Central memory CD8-positive, alpha-beta T cell (primary cell): ENCODE measurements around the gene UVSSA.
"Not testable (repeated sequence)": the region's sequence is repeated elsewhere in the genome, so short reads cannot be mapped to it uniquely, and the experiment has no call there.

Experiments
- ATAC-seq: fragments of 150-1000 bp; cut with Tn5 transposase; replicated peaks from 2 replicates; pipeline ENCODE4 v1.10.0; 2022; ENCODE audit warnings: mild to moderate bottlenecking, moderate FRiP score, moderate number of reproducible peaks; ENCODE audit not compliant: poor library complexity, severe bottlenecking; ENCODE audit errors: extremely low read depth
- DNase-seq, 2 donors: peaks; one replicate each; pipeline ENCODE4 v3.0.0; 2021; ENCODE audit warnings: low spot score in 2 of 2
- H3K27ac Mint-ChIP-seq: one replicate; pipeline ENCODE4 v1.8.0; 2022; ENCODE audit warnings: low read depth, mild to moderate bottlenecking, moderate library complexity, mixed read lengths
- H3K27me3 Mint-ChIP-seq: one replicate; pipeline ENCODE4 v1.8.0; 2022; ENCODE audit warnings: mixed read lengths
- H3K36me3 Mint-ChIP-seq: one replicate; pipeline ENCODE4 v1.8.0; 2022; ENCODE audit warnings: mild to moderate bottlenecking, moderate library complexity, mixed read lengths; ENCODE audit not compliant: insufficient read depth
- H3K4me1 Mint-ChIP-seq: one replicate; pipeline ENCODE4 v1.8.0; 2022; ENCODE audit warnings: mixed read lengths
- H3K4me3 Mint-ChIP-seq: one replicate; pipeline ENCODE4 v1.8.0; 2022; ENCODE audit warnings: mild to moderate bottlenecking, moderate library complexity, mixed read lengths
- H3K9me3 Mint-ChIP-seq: one replicate; pipeline ENCODE4 v1.8.0; 2022; ENCODE audit warnings: mixed read lengths

Gene UVSSA

GRCh38 chr4:1384675-1385372, 37.8 kb downstream of the UVSSA start:
- Mint-ChIP-seq H3K4me1 (no peaks in the 10 kb centered on the region), H3K36me3 (peaks cover 9% of the 10 kb centered on the region), H3K9me3 (peaks cover 6% of the 10 kb centered on the region), H3K27ac (no peak overlapping the region), H3K27me3 (no peaks in the 10 kb centered on the region), H3K4me3 (no peak overlapping the region)
- no peak for DNase-seq
- ATAC-seq = no peak

- Mint-ChIP-seq H3K4me1 (no peaks in the 10 kb centered on the region), H3K27ac (no peak overlapping the region), H3K9me3 (peaks cover 6% of the 10 kb centered on the region), H3K36me3 (peaks cover 9% of the 10 kb centered on the region), H3K4me3 (no peak overlapping the region), H3K27me3 (no peaks in the 10 kb centered on the region)
- DNase-seq (no peak), ATAC-seq (no peak)
Observed at GRCh38 chr4:1385373-1386340, 38.6 kb downstream of the UVSSA start.

- not testable (repeated sequence) for DNase-seq, H3K4me3 Mint-ChIP-seq, H3K27me3 Mint-ChIP-seq, ATAC-seq, H3K4me1 Mint-ChIP-seq, H3K9me3 Mint-ChIP-seq, H3K27ac Mint-ChIP-seq, H3K36me3 Mint-ChIP-seq
Observed at GRCh38 chr4:1393363-1393762, 46.4 kb downstream of the UVSSA start.

GRCh38 chr4:1393866-1394265, 46.9 kb downstream of the UVSSA start:
- Mint-ChIP-seq H3K4me1 (no peaks in the 10 kb centered on the region), H3K4me3 (no peak overlapping the region), H3K9me3 (no peaks in the 10 kb centered on the region), H3K27ac (no peak overlapping the region), H3K36me3 (peaks cover 1% of the 10 kb centered on the region), H3K27me3 (no peaks in the 10 kb centered on the region)
- DNase-seq = no peak
- ATAC-seq = no peak

- not testable (repeated sequence) for H3K9me3 Mint-ChIP-seq, H3K36me3 Mint-ChIP-seq, H3K27ac Mint-ChIP-seq, DNase-seq, H3K4me3 Mint-ChIP-seq, H3K27me3 Mint-ChIP-seq, H3K4me1 Mint-ChIP-seq, ATAC-seq
Observed at GRCh38 chr4:1394554-1395388, 47.8 kb downstream of the UVSSA start.

- not testable (repeated sequence) for H3K4me3 Mint-ChIP-seq, H3K9me3 Mint-ChIP-seq, H3K4me1 Mint-ChIP-seq, H3K36me3 Mint-ChIP-seq, H3K27me3 Mint-ChIP-seq, H3K27ac Mint-ChIP-seq, ATAC-seq, DNase-seq
Observed at GRCh38 chr4:1395389-1395820, 48.4 kb downstream of the UVSSA start.

- no peak overlapping the region for H3K4me3 Mint-ChIP-seq
- H3K36me3 Mint-ChIP-seq = peaks cover 4% of the 10 kb centered on the region
- H3K4me1 Mint-ChIP-seq = no peaks in the 10 kb centered on the region
- no peak overlapping the region for H3K27ac Mint-ChIP-seq
- no peaks in the 10 kb centered on the region for H3K9me3 Mint-ChIP-seq
- H3K27me3 Mint-ChIP-seq = no peaks in the 10 kb centered on the region
- ATAC-seq (no peak), DNase-seq (no peak)
Observed at GRCh38 chr4:1395941-1396805, 49.2 kb downstream of the UVSSA start.

GRCh38 chr4:1396806-1397455, 49.9 kb downstream of the UVSSA start:
- Mint-ChIP-seq H3K9me3 (no peaks in the 10 kb centered on the region), H3K4me3 (no peak overlapping the region), H3K27me3 (no peaks in the 10 kb centered on the region), H3K36me3 (peaks cover 4% of the 10 kb centered on the region), H3K27ac (no peak overlapping the region), H3K4me1 (no peaks in the 10 kb centered on the region)
- no peak for DNase-seq
- ATAC-seq = no peak

- DNase-seq (no peak), ATAC-seq (no peak)
- Mint-ChIP-seq H3K27ac (no peak overlapping the region), H3K27me3 (no peaks in the 10 kb centered on the region), H3K4me1 (no peaks in the 10 kb centered on the region), H3K4me3 (no peak overlapping the region), H3K9me3 (no peaks in the 10 kb centered on the region), H3K36me3 (peaks cover 4% of the 10 kb centered on the region)
Observed at GRCh38 chr4:1398681-1399507, 51.9 kb downstream of the UVSSA start.

GRCh38 chr4:1399508-1400190, 52.6 kb downstream of the UVSSA start:
- no peak overlapping the region for H3K4me3 Mint-ChIP-seq
- no peak for ATAC-seq

More at GRCh38 chr4:1399508-1400190, 52.6 kb downstream of the UVSSA start:
- Mint-ChIP-seq H3K9me3 (no peaks in the 10 kb centered on the region), H3K27me3 (no peaks in the 10 kb centered on the region), H3K27ac (no peak overlapping the region), H3K4me1 (no peaks in the 10 kb centered on the region), H3K36me3 (peaks cover 5% of the 10 kb centered on the region)
- no peak for DNase-seq
